RWPE2 (cell line): ENCODE data around the gene LRRC8D.

ENCODE experiments used
- ATAC-seq: fragments of 200-7000 bp; cut with Tn5 transposase; 3 replicates; pipeline ENCODE4 v1.9.1; 2021; ENCODE audit warnings: low read depth
- DNase-seq: peaks from one replicate; pipeline ENCODE4 v3.0.0-alpha.2; 2020; ENCODE audit warnings: low spot score
- H3K27ac ChIP-seq: fragments of 450-650 bp; 2 replicates; pipeline ENCODE4 v1.5.1; 2017; ENCODE audit warnings: mild to moderate bottlenecking; ENCODE audit not compliant: poor library complexity, severe bottlenecking
- H3K27me3 ChIP-seq: fragments of 250-450 bp; sonication (Bioruptor Pico); 2 replicates; pipeline ENCODE4 v1.5.1; 2021; ENCODE audit warnings: mild to moderate bottlenecking, moderate library complexity; ENCODE audit not compliant: insufficient read depth, poor library complexity, severe bottlenecking
- H3K36me3 ChIP-seq: fragments of 250-450 bp; sonication (Bioruptor Pico); 2 replicates; pipeline ENCODE4 v1.5.1; 2020; ENCODE audit warnings: low read depth, mild to moderate bottlenecking, moderate library complexity
- H3K4me1 ChIP-seq: fragments of 250-450 bp; sonication (Bioruptor Pico); 2 replicates; pipeline ENCODE4 v1.5.1; 2021; ENCODE audit warnings: mild to moderate bottlenecking, moderate library complexity; ENCODE audit not compliant: insufficient read depth, poor library complexity, severe bottlenecking
- H3K4me3 ChIP-seq: fragments of 250-450 bp; sonication (Bioruptor Pico); 2 replicates; pipeline ENCODE4 v1.5.1; 2021; ENCODE audit warnings: mild to moderate bottlenecking, moderate library complexity; ENCODE audit not compliant: severe bottlenecking
- H3K9me3 ChIP-seq: fragments of 250-450 bp; sonication (Bioruptor Pico); 2 replicates; pipeline ENCODE4 v1.5.1; 2021; ENCODE audit warnings: mild to moderate bottlenecking, moderate library complexity; ENCODE audit not compliant: severe bottlenecking
- TF ChIP-seq, protein P1 (sequence below): fragments of 450-650 bp; IDR thresholded peaks from one replicate; pipeline ENCODE4 v1.5.1; 2017; ENCODE audit warnings: mild to moderate bottlenecking, moderate library complexity; ENCODE audit not compliant: poor library complexity, severe bottlenecking

LRRC8D gene

DNA sequence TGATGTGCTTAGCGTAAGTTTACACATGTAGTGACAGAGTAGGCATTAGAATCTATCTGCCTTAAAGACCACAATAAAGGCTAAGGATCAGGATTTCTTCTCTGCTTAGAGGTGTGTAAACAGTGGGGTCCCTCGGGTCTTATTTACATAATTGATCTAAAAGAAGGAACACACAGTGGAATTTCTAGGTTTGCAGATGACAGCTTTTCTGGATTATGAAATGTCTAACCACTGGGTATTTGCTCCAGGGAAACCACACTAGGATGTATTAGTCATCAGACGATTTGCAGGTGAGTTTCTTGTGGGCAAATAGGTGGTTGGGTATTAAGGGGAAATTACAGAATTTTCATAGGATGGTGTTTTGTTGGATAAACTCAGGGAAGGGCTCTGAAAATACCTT lies 5.8 kb downstream of the LRRC8D start:
- Histone ChIP-seq H3K36me3 (peaks cover 3% of the 10 kb centered on the region), H3K4me1 (peaks cover 24% of the 10 kb centered on the region), H3K9me3 (no peaks in the 10 kb centered on the region), H3K4me3 (no peak overlapping the region), H3K27me3 (no peaks in the 10 kb centered on the region), H3K27ac (peak overlapping the region; percentile 43)
- DNase-seq (no peak), ATAC-seq (peak; percentile 86)
- TF ChIP-seq, protein P1, sequence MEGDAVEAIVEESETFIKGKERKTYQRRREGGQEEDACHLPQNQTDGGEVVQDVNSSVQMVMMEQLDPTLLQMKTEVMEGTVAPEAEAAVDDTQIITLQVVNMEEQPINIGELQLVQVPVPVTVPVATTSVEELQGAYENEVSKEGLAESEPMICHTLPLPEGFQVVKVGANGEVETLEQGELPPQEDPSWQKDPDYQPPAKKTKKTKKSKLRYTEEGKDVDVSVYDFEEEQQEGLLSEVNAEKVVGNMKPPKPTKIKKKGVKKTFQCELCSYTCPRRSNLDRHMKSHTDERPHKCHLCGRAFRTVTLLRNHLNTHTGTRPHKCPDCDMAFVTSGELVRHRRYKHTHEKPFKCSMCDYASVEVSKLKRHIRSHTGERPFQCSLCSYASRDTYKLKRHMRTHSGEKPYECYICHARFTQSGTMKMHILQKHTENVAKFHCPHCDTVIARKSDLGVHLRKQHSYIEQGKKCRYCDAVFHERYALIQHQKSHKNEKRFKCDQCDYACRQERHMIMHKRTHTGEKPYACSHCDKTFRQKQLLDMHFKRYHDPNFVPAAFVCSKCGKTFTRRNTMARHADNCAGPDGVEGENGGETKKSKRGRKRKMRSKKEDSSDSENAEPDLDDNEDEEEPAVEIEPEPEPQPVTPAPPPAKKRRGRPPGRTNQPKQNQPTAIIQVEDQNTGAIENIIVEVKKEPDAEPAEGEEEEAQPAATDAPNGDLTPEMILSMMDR: no peak

DNA sequence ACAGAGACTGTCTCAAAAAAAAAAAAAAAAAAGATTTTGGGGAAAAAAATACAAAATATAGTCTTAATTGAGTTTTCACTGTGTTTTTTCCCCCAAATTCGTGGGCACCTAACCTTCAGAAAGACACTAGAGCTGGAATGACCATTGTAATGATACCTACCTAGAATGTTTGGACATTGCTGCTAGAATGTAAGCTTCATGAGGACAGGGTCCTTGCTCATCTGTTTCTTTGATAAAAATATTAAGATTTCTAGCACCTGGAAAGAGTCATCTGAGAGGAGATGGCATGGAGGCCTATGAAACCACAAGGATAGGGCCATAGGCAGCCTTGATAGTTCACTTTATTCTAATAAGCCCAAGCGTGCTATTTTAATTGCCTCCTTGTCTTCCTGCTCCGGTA lies 6.5 kb downstream of the LRRC8D start:
- TF ChIP-seq, protein P1: no peak
- peak overlapping the region; percentile 43 for H3K27ac ChIP-seq
- no peak for ATAC-seq
- H3K4me1 ChIP-seq: peaks cover 21% of the 10 kb centered on the region
- no peaks in the 10 kb centered on the region for H3K9me3 ChIP-seq
- DNase-seq: no peak
- peaks cover 3% of the 10 kb centered on the region for H3K36me3 ChIP-seq
- H3K27me3 ChIP-seq: no peaks in the 10 kb centered on the region
- no peak overlapping the region for H3K4me3 ChIP-seq

DNA sequence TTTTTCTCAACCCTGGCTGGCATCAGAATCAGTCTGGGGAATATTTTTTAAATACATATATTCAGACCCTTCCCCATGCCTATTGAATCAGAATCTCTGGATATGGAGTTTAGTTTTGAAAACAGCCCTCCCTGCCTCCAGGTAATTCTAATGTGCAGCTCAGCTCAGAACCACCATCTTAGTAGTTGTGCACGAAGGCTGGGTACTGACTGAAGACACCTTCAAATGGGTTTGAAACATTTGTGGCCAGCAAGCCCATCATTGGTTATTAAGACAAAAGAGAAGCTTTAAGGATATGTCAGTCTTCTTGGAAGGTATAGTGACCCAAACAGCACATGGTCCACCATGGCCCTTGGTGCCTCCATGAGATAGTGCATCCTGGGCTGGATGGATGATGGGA lies 7.1 kb downstream of the LRRC8D start:
- Histone ChIP-seq H3K27me3 (no peaks in the 10 kb centered on the region), H3K4me1 (peaks cover 16% of the 10 kb centered on the region), H3K27ac (no peak overlapping the region), H3K4me3 (no peak overlapping the region), H3K36me3 (peaks cover 3% of the 10 kb centered on the region), H3K9me3 (no peaks in the 10 kb centered on the region)
- TF ChIP-seq, protein P1: no peak
- ATAC-seq (no peak), DNase-seq (no peak)

DNA sequence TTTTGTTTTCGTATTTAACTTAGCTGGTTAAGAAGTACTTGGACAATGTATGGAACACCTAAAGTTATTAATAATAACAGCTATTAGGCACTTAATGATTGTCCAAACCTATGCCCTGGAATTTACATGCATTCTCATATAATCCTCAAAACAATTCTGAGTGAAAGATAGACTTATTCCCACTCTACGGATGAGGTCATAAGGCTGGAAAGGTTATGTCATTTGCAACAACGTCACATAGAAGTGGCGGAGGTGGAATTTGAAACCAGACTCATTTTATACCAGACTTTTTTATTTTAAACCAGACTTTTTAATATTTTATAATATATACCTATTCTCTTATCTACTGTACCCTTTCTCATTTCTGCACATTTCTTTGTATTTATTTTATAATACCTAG lies 8.4 kb downstream of the LRRC8D start:
- no peak for ATAC-seq
- DNase-seq: no peak
- Histone ChIP-seq H3K27me3 (no peaks in the 10 kb centered on the region), H3K36me3 (peaks cover 3% of the 10 kb centered on the region; the same call in 1 of the 2 replicates), H3K27ac (no peak overlapping the region), H3K9me3 (no peaks in the 10 kb centered on the region), H3K4me3 (no peak overlapping the region), H3K4me1 (peaks cover 10% of the 10 kb centered on the region)
- TF ChIP-seq, protein P1: no peak

DNA sequence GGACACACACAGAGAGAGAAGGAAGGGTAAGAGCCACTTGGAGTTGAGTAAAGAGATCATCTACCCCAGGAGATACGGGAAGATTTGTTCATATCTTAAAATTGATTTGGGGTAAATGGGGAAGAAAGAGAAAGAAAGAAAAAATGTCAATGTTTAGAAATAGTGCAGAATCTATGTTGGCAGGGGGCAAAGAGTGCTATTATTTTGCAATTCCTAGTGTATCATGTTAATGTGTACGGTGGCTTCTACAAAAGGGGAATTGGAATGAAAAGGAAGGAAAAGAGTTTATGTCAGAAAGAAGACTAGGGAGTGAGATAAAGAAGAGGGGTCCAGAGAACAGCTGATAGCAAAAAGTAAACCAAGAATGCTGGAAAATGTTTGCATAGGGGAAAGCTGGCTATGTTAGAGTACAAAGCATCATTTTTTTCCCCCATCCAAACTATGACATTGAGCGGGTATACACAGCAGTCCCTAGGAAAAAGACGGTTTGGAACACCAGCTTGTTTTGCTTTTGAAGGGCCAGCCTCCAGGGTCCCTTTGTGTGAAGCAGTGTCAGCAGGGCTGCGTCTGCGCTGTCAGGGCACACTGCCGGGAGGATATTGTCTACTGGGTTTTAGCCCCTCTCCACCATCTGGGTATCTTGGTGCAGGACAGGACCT lies 10.8 kb downstream of the LRRC8D start:
- Histone ChIP-seq H3K4me3 (no peak overlapping the region), H3K27me3 (no peaks in the 10 kb centered on the region), H3K36me3 (peaks cover 3% of the 10 kb centered on the region; the same call in 1 of the 2 replicates), H3K27ac (no peak overlapping the region), H3K9me3 (no peaks in the 10 kb centered on the region), H3K4me1 (peaks cover 5% of the 10 kb centered on the region)
- TF ChIP-seq, protein P1: no peak
- no peak for DNase-seq
- ATAC-seq: no peak
